Heart left ventricle (tissue), 16 donors: ENCODE results near the gene MYOZ2. TPM values are rescaled to one million over a fixed set of nuclear protein-coding genes. Genes with fewer than 3 reads are reported as not detected.

Experiments
- ATAC-seq, 4 donors: fragments of 200-7000 bp; cut with Tn5 transposase; one replicate each; pipeline ENCODE4 v1.9.1; 2020 to 2022; ENCODE audit warnings: moderate library complexity in 4 of 4, mild to moderate bottlenecking in 3 of 4, moderate number of reproducible peaks in 1 of 4
- DNase-seq, 5 donors: peaks; one replicate each; pipeline ENCODE4 v3.0.0-alpha.2; 2020
- H3K27ac ChIP-seq, 12 donors: fragments of 200-600 bp; sonication (generic) in 4 of 12; one replicate each; pipeline versions ENCODE4 v1.5.0 to v1.8.0; 2016 to 2022; ENCODE audit warnings: mild to moderate bottlenecking in 2 of 12
- H3K27me3 ChIP-seq, 9 donors: fragments of 200-600 bp; sonication (generic) in 2 of 9; one replicate each; pipeline versions ENCODE4 v1.5.1 to v1.8.0; 2016 to 2022; ENCODE audit warnings: mild to moderate bottlenecking in 3 of 9
- H3K36me3 ChIP-seq, 9 donors: fragments of 200-600 bp; sonication (generic) in 2 of 9; one replicate each; pipeline versions ENCODE4 v1.5.0 to v1.8.0; 2018 to 2022; ENCODE audit warnings: mild to moderate bottlenecking in 2 of 9
- H3K4me1 ChIP-seq, 12 donors: fragments of 200-600 bp; sonication (generic) in 4 of 12; one replicate each; pipeline versions ENCODE4 v1.5.0 to v1.8.0; 2016 to 2022; ENCODE audit warnings: mild to moderate bottlenecking in 3 of 12
- H3K4me3 ChIP-seq, 12 donors: fragments of 200-600 bp; sonication (generic) in 4 of 12; one replicate each; pipeline versions ENCODE4 v1.5.0 to v1.8.0; 2017 to 2022; ENCODE audit warnings: mild to moderate bottlenecking in 9 of 12, moderate library complexity in 4 of 12
- H3K9me3 ChIP-seq, 12 donors: fragments of 200-600 bp; sonication (generic) in 4 of 12; one replicate each; pipeline versions ENCODE4 v1.5.0 to v1.8.0; 2016 to 2022; ENCODE audit warnings: mild to moderate bottlenecking in 1 of 12
- CTCF ChIP-seq, 12 donors: fragments of 200-600 bp; sonication (generic) in 4 of 12; IDR thresholded peaks; one replicate each; pipeline versions ENCODE4 v1.5.0 to v1.8.0; 2018 to 2022; ENCODE audit warnings: antibody characterized with exemption in 12 of 12, mild to moderate bottlenecking in 5 of 12
- POLR2A ChIP-seq, 2 donors: fragments of 450-650 bp; IDR thresholded peaks; one replicate each; pipeline ENCODE4 v1.6.1; 2017; ENCODE audit warnings: antibody characterized with exemption in 2 of 2, mild to moderate bottlenecking in 2 of 2, moderate library complexity in 2 of 2
- WGBS, 4 donors: extraction: QIAGEN DNeasy Blood & Tissue Kit in 2 of 4; methylation state at CpG; one replicate each; pipeline versions ENCODE4 v1.1.5 to v1.1.7; 2013 to 2018; 5-methylcytosine and 5-hydroxymethylcytosine counted together
- intact Hi-C, 10 donors: fragments of 100-400 bp; cut with DNase I; formaldehyde crosslinking; loops; one replicate each; pipeline versions ENCODE4 v1.11.1 to v1.14.2; 2022
- polyA plus RNA-seq, 2 donors: library from polyadenylated mRNA; stranded (reverse); fragments of 200-250 nt; gene quantifications; one replicate each; pipeline ENCODE4 v1.2.3, GENCODE V29; 2013
- total RNA-seq, 9 donors: library from RNA; depleted of rRNA in 2 of 9; stranded (reverse); fragments of >200 nt in 2 of 9; fragmentation: NEBNext Ultra II Directional in 3 of 9; extraction: Animal tissue kit (Norgen Biotek cat#: 25700) in 3 of 9; gene quantifications; one replicate each; pipeline versions ENCODE4 v1.1.0 to v1.2.4, GENCODE V29; 2016 to 2023
- donor health status: ischemic (EF 13 %, LVEDD 7.1; RV severe dilation, severe dysfunction).
- donor health status: healthy with polysubstance abuse.
- donor health status: DM: no; HTN: yes; CAD: no.
- donor health status: DM: no; HTN: no; CAD: no.
- donor health status: ischemic (EF 25% LVEDD 6.9; RV normal size, moderate dysfunction).
- donor health status: ischemic (EF 25% LVEDD 5.7; RV mildly dilated, moderate dysfunction).
- donor health status: healthy.
- donor health status: DM: yes; HTN: yes; CAD: no.
- donor health status: ischemic (EF 35%, LVEDD 5.7; RV mildly dilated, moderate dysfunction).
- donor health status: nonischemic (EF 11% LVEDD 7.7; RV severe dilation, severe dysfunction).
- donor health status: DM: yes; HTN: yes; CAD: no.
- donor health status: PGD.
- donor health status: ischemic (EF 29% LVEDD 5.4; RV normal size, mild dysfunction).
- donor health status: nonischemic (EF 23%, LVEDD 6.1; RV moderate dilation, normal function).

The MYOZ2 gene
- total and polyA plus RNA-seq, 11 donors: 466 to 1,072 (median 872) TPM

- TF ChIP-seq CTCF (IDR thresholded peaks at IDR 0.05) (no peak), POLR2A (IDR thresholded peaks at IDR 0.05) (no peak)
- DNase-seq (no peak), ATAC-seq (no peak)
- intact Hi-C loops: no loop called here
- Histone ChIP-seq H3K4me3 (no peak overlapping the region), H3K9me3 (no peaks in the 10 kb centered on the region), H3K4me1 (peaks cover 0 to 45% (median 23%) of the 10 kb centered on the region in 12 donors), H3K36me3 (peaks cover 0 to 36% (median 18%) of the 10 kb centered on the region in 9 donors), H3K27ac (no peak overlapping the region), H3K27me3 (no peaks in the 10 kb centered on the region)
- 94 to 100% (median 99%) methylated on average over 1 of the region's 1 CpG for WGBS, 4 donors
Observed at GRCh38 chr4:119232286-119232685, 96.7 kb downstream of the MYOZ2 start.

- no peak for ATAC-seq
- H3K27me3 ChIP-seq: no peaks in the 10 kb centered on the region
- peaks cover 0 to 43% (median 18%) of the 10 kb centered on the region in 9 donors for H3K36me3 ChIP-seq
Observed at GRCh38 chr4:119233191-119233590, 97.6 kb downstream of the MYOZ2 start.

GRCh38 chr4:119233750-119234149 is 98.1 kb downstream of the MYOZ2 start:
- Histone ChIP-seq H3K27me3 (no peaks in the 10 kb centered on the region), H3K27ac (peak overlapping the region in 2 of 12 donors; percentile 30 to 51), H3K4me3 (no peak overlapping the region), H3K9me3 (no peaks in the 10 kb centered on the region), H3K36me3 (peaks cover 0 to 48% (median 21%) of the 10 kb centered on the region in 9 donors), H3K4me1 (peaks cover 0 to 40% (median 15%) of the 10 kb centered on the region in 12 donors)
- WGBS, 4 donors: 9 to 21% (median 10%) methylated on average over 3 of the region's 3 CpGs
- DNase-seq (no peak), ATAC-seq (peak; percentile 50 to 67 (median 58))
- intact Hi-C loops: no loop called here
- no peak for TF ChIP-seq CTCF (IDR thresholded peaks at IDR 0.05)
- TF ChIP-seq POLR2A (IDR thresholded peaks at IDR 0.05): no peak

More at GRCh38 chr4:119233191-119233590, 97.6 kb downstream of the MYOZ2 start:
- Histone ChIP-seq H3K4me1 (peaks cover 0 to 38% (median 19%) of the 10 kb centered on the region in 12 donors), H3K9me3 (no peaks in the 10 kb centered on the region), H3K4me3 (no peak overlapping the region), H3K27ac (peak overlapping the region in 2 of 12 donors; percentile 30 to 51)
- intact Hi-C loops: no loop called here
- DNase-seq: no peak
- TF ChIP-seq POLR2A (IDR thresholded peaks at IDR 0.05) (no peak), CTCF (IDR thresholded peaks at IDR 0.05) (no peak)

- TF ChIP-seq CTCF (IDR thresholded peaks at IDR 0.05): no peak
- TF ChIP-seq POLR2A (IDR thresholded peaks at IDR 0.05): no peak
- Histone ChIP-seq H3K9me3 (no peaks in the 10 kb centered on the region), H3K4me3 (no peak overlapping the region), H3K36me3 (peaks cover 0 to 61% (median 23%) of the 10 kb centered on the region in 9 donors), H3K27ac (no peak overlapping the region), H3K27me3 (no peaks in the 10 kb centered on the region), H3K4me1 (peaks cover 0 to 34% (median 13%) of the 10 kb centered on the region in 12 donors)
- DNase-seq (no peak), ATAC-seq (no peak)
- intact Hi-C loops: no loop called here
- 91 to 96% (median 94%) methylated on average over 9 of the region's 9 CpGs for WGBS, 4 donors
Observed at GRCh38 chr4:119237201-119237600, 101.6 kb downstream of the MYOZ2 start.

Other genes starting within 250 kb of the MYOZ2 start
- gene SYNPO2, start 247.0 kb upstream of the MYOZ2 start, total RNA-seq: 100 to 1,000 TPM; 151 to 290 (median 247) TPM
- 10 to 100 TPM; 31.2 to 72.4 TPM for gene SYNPO2, start 247.0 kb upstream of the MYOZ2 start, polyA plus RNA-seq
- 10 to 100 TPM; 32.9 to 52.9 (median 43.7) TPM for gene USP53, start 76.9 kb downstream of the MYOZ2 start, total RNA-seq
- gene USP53, start 76.9 kb downstream of the MYOZ2 start, polyA plus RNA-seq: 10 to 100 TPM; 24.2 to 44.4 TPM
- gene FABP2, start 186.3 kb downstream of the MYOZ2 start, total RNA-seq: 1 to 10 TPM in 2 of 9 donors, under 1 TPM in 1, not detected in 6; 0.15 to 2.9 (median 2.5) TPM
- gene FABP2, start 186.3 kb downstream of the MYOZ2 start, polyA plus RNA-seq: 1 to 10 TPM in 1 of 2 donors, not detected in 1; 1.1 TPM